Trophoblast cell (in vitro differentiated cells and primary cell): ENCODE data around the gene TRMT61A.

Experiments
- DNase-seq, 2 donors: peaks; one replicate each; pipeline ENCODE4 v3.0.0-alpha.2; 2016
- H2AFZ ChIP-seq: 2 replicates; pipeline ENCODE4 v1.6.1; 2013; ENCODE audit warnings: low read length, moderate library complexity, mild to moderate bottlenecking; ENCODE audit not compliant: insufficient read depth, poor library complexity
- H2AK5ac ChIP-seq: 2 replicates; pipeline ENCODE4 v1.6.1; 2013; ENCODE audit warnings: mild to moderate bottlenecking, low read length
- H2BK120ac ChIP-seq: 2 replicates; pipeline ENCODE4 v1.6.1; 2013; ENCODE audit warnings: low read length, mild to moderate bottlenecking, moderate library complexity; ENCODE audit not compliant: insufficient read depth, poor library complexity
- H2BK12ac ChIP-seq: 2 replicates; pipeline ENCODE4 v1.6.1; 2013; ENCODE audit warnings: mild to moderate bottlenecking, low read length, moderate library complexity
- H2BK5ac ChIP-seq: 2 replicates; pipeline ENCODE4 v1.6.1; 2013; ENCODE audit warnings: low read length, low read depth, moderate library complexity, mild to moderate bottlenecking; ENCODE audit not compliant: poor library complexity
- H3K14ac ChIP-seq: 2 replicates; pipeline ENCODE4 v1.6.1; 2013; ENCODE audit warnings: mild to moderate bottlenecking, low read length
- H3K18ac ChIP-seq: 2 replicates; pipeline ENCODE4 v1.6.1; 2013; ENCODE audit warnings: mild to moderate bottlenecking, low read length
- H3K23ac ChIP-seq: 2 replicates; pipeline ENCODE4 v1.6.1; 2013; ENCODE audit warnings: low read length
- H3K27ac ChIP-seq: 2 replicates; pipeline ENCODE4 v1.5.1; 2013; ENCODE audit warnings: low read depth, mild to moderate bottlenecking, inconsistent platforms, low read length, moderate library complexity
- H3K27me3 ChIP-seq: 2 replicates; pipeline ENCODE4 v1.6.1; 2013; ENCODE audit warnings: inconsistent platforms, mild to moderate bottlenecking, low read length, moderate library complexity; ENCODE audit not compliant: insufficient read depth
- H3K36me3 ChIP-seq, 2 experiments: 1 replicate in 1 of 2; 2 replicates in 1 of 2; pipeline ENCODE4 v1.6.1; 2013; ENCODE audit warnings: low read length in 2 of 2, mild to moderate bottlenecking in 2 of 2, moderate library complexity in 1 of 2; ENCODE audit not compliant: insufficient read depth in 2 of 2, control insufficient read depth in 1 of 2
- H3K4ac ChIP-seq: 2 replicates; pipeline ENCODE4 v1.6.1; 2013; ENCODE audit warnings: low read depth, mild to moderate bottlenecking, low read length, moderate library complexity
- H3K4me1 ChIP-seq, 2 experiments: 1 replicate in 1 of 2; 2 replicates in 1 of 2; pipeline ENCODE4 v1.6.1; 2013; ENCODE audit warnings: low read length in 2 of 2, mild to moderate bottlenecking in 2 of 2, moderate library complexity in 1 of 2; ENCODE audit not compliant: insufficient read depth in 2 of 2, control insufficient read depth in 1 of 2
- H3K4me2 ChIP-seq: 2 replicates; pipeline ENCODE4 v1.6.1; 2013; ENCODE audit warnings: inconsistent platforms, mild to moderate bottlenecking, low read length, moderate library complexity
- H3K4me3 ChIP-seq: 2 replicates; pipeline ENCODE4 v1.5.1; 2013; ENCODE audit warnings: mild to moderate bottlenecking, low read depth, low read length, inconsistent platforms
- H3K79me1 ChIP-seq: one replicate; pipeline ENCODE4 v1.6.1; 2013; ENCODE audit warnings: low read length
- H3K79me2 ChIP-seq: 2 replicates; pipeline ENCODE4 v1.6.1; 2013; ENCODE audit warnings: low read length, mild to moderate bottlenecking; ENCODE audit not compliant: control insufficient read depth, insufficient read depth, poor library complexity
- H3K9ac ChIP-seq: 2 replicates; pipeline ENCODE4 v1.6.1; 2013; ENCODE audit warnings: mild to moderate bottlenecking, low read length
- H3K9me3 ChIP-seq: 2 replicates; pipeline ENCODE4 v1.6.1; 2013; ENCODE audit warnings: low read depth, mild to moderate bottlenecking, control low read depth, inconsistent platforms, low read length; ENCODE audit not compliant: insufficient read depth
- H4K12ac ChIP-seq: 2 replicates; pipeline ENCODE4 v1.6.1; 2013; ENCODE audit warnings: low read depth, mild to moderate bottlenecking, low read length, moderate library complexity
- H4K8ac ChIP-seq: 2 replicates; pipeline ENCODE4 v1.6.1; 2013; ENCODE audit warnings: low read depth, mild to moderate bottlenecking, low read length, moderate library complexity
- H4K91ac ChIP-seq: one replicate; pipeline ENCODE4 v1.6.1; 2013; ENCODE audit warnings: low read depth, mild to moderate bottlenecking, low read length, moderate library complexity
- WGBS: extraction: QIAGEN DNeasy Blood & Tissue Kit; methylation state at CpG from one replicate; pipeline ENCODE4 v1.1.7; 2013; ENCODE audit warnings: missing lambda C conversion rate; ENCODE audit not compliant: insufficient read length, insufficient coverage; ENCODE audit errors: extremely low coverage; 5-methylcytosine and 5-hydroxymethylcytosine counted together

TRMT61A gene

DNA sequence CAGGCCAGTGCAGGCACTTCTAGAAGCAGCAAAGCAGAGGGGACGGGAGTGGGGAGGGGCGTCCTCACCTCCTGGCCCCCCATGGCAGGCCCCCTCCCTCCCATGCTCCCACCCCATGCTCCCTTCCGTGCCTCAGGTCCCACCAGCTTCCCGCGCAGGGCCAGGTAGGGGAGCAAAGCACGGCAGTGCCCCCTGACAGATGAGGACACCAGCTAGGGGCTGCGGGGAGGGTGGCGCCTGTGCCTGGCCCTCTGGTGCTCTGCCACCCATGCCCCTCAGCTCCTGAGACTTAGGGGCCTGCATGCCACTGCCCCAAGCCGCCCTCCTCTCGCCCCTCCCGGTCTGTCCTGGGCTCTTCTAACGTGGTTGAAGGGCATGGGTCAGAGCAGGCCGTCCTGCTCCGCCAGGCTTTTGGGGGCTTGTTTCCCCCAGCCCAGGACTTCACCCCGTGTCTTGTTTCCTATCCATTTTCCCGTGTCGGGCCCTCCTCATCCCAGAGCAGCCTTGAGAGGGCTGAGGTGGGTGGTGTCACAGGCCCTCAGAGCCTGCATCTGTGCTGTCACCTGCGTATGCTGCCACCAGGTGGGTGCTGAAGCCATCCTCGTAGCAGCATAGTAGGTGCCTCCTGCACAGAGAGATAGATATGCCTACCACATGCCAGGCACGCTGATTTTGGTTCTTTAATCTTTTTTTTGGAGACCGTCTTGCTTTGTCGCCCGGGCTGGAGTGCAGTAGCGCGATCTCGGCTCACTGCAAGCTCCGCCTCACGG, 10.2 kb downstream of the TRMT61A start:
- H2BK5ac ChIP-seq, result no peak overlapping the region
- peaks cover 7 to 9% of the 10 kb centered on the region in 2 experiments for H3K4me1 ChIP-seq
- no peak overlapping the region for H3K18ac ChIP-seq
- no peak overlapping the region for H3K4me2 ChIP-seq
- WGBS, result no CpG with 5 or more reads among the region's 28 CpGs
- no peak overlapping the region for H4K91ac ChIP-seq
- H3K23ac ChIP-seq, result no peak overlapping the region
- peaks cover 7 to 8% of the 10 kb centered on the region in 2 experiments for H3K36me3 ChIP-seq
- no peaks in the 10 kb centered on the region for H3K27me3 ChIP-seq
- no peak overlapping the region for H3K4me3 ChIP-seq
- H3K9ac ChIP-seq, result no peak overlapping the region
- no peak overlapping the region for H2AFZ ChIP-seq
- H2BK12ac ChIP-seq, result no peak overlapping the region
- no peak overlapping the region for H3K14ac ChIP-seq
- no peak overlapping the region for H2AK5ac ChIP-seq
- H4K8ac ChIP-seq, result no peak overlapping the region
- no peak overlapping the region for H3K27ac ChIP-seq
- DNase-seq, result peak in 1 of 2 donors; percentile 31
- H3K4ac ChIP-seq, result no peak overlapping the region
- H3K79me2 ChIP-seq, result no peaks in the 10 kb centered on the region
- no peak overlapping the region for H4K12ac ChIP-seq
- no peaks in the 10 kb centered on the region for H3K9me3 ChIP-seq
- H3K79me1 ChIP-seq, result no peaks in the 10 kb centered on the region
- no peak overlapping the region for H2BK120ac ChIP-seq

DNA sequence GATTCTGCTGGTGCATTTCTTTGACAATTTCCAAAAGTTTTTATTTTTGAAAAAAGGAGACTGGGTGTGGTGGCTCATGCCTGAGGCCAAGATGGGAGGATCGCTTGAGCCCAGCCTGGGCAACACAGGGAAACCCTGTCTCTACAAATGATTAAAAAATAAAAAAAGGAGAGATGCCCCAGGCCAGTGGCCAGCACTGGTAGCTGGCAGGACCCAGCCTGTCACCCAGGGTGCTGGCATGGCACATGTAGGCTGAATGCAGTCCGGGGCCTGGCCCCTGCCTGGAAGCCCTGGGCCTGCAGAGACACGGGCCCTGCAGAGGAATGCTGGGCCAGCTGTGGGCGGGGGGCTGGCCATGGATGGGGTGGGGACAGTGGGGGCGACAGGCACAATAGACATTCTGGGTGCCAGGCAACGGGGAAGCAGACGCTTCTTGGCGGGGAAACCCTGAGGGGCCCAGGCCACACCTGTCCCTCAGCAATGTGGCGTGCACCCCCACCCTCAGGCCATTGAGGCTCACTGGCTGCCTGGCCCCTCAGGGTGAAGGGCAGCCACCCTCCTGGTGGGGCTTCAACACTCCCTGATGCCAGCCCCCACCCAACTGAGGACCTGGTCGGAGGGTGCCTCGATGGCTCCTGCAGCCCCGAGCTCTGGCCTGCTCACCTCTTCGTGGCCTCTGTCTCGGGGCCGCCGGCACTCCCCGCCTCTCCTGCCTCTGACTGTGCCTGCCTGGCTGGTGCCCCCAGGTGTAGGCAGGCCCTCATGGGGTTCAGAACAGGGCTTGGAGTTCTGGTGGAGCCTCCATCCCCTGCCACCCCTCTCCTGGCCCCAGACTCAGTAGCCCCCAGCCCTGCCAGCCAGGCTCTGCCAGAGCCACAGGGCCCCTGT, 12.1 kb downstream of the TRMT61A start:
- peaks cover 7 to 9% of the 10 kb centered on the region in 2 experiments for H3K4me1 ChIP-seq
- no peak for DNase-seq
- no peak overlapping the region for H2BK12ac ChIP-seq
- H4K12ac ChIP-seq, result no peak overlapping the region
- no peaks in the 10 kb centered on the region for H3K79me2 ChIP-seq
- H3K4me2 ChIP-seq, result no peak overlapping the region
- no peaks in the 10 kb centered on the region for H3K27me3 ChIP-seq
- H3K14ac ChIP-seq, result no peak overlapping the region
- H3K4me3 ChIP-seq, result no peak overlapping the region
- H4K91ac ChIP-seq, result no peak overlapping the region
- no peak overlapping the region for H3K23ac ChIP-seq
- H3K4ac ChIP-seq, result no peak overlapping the region
- H2BK120ac ChIP-seq, result no peak overlapping the region
- H3K18ac ChIP-seq, result no peak overlapping the region
- no peaks in the 10 kb centered on the region for H3K36me3 ChIP-seq
- H3K9ac ChIP-seq, result no peak overlapping the region
- no peaks in the 10 kb centered on the region for H3K9me3 ChIP-seq
- no peak overlapping the region for H2AFZ ChIP-seq
- no peak overlapping the region for H4K8ac ChIP-seq
- H2BK5ac ChIP-seq, result no peak overlapping the region
- WGBS, result no CpG with 5 or more reads among the region's 17 CpGs
- no peak overlapping the region for H3K27ac ChIP-seq
- no peak overlapping the region for H2AK5ac ChIP-seq
- H3K79me1 ChIP-seq, result no peaks in the 10 kb centered on the region

GRCh38 chr14:103541709-103542604, 13.0 kb downstream of the TRMT61A start:
- Histone ChIP-seq H3K14ac (no peak overlapping the region), H4K12ac (no peak overlapping the region), H3K27me3 (no peaks in the 10 kb centered on the region), H3K36me3 (no peaks in the 10 kb centered on the region), H4K8ac (peak overlapping the region; percentile 2), H2AFZ (no peak overlapping the region), H3K79me1 (no peaks in the 10 kb centered on the region), H3K4me2 (peak overlapping the region; percentile 21), H3K4me3 (no peak overlapping the region), H3K23ac (no peak overlapping the region), H2BK12ac (no peak overlapping the region), H3K4ac (no peak overlapping the region), H4K91ac (peak overlapping the region; percentile 41), H2BK120ac (no peak overlapping the region), H3K4me1 (peaks cover 7 to 9% of the 10 kb centered on the region in 2 experiments), H3K9ac (no peak overlapping the region), H3K18ac (no peak overlapping the region), H3K79me2 (no peaks in the 10 kb centered on the region), H2AK5ac (no peak overlapping the region), H2BK5ac (no peak overlapping the region), H3K9me3 (no peaks in the 10 kb centered on the region), H3K27ac (no peak overlapping the region)
- no CpG with 5 or more reads among the region's 33 CpGs for WGBS
- DNase-seq, result no peak

GRCh38 chr14:103542605-103543088, 13.7 kb downstream of the TRMT61A start:
- Histone ChIP-seq H3K27ac (no peak overlapping the region), H3K79me2 (no peaks in the 10 kb centered on the region), H2BK120ac (no peak overlapping the region), H3K18ac (no peak overlapping the region), H4K12ac (no peak overlapping the region), H2BK12ac (no peak overlapping the region), H3K9me3 (no peaks in the 10 kb centered on the region), H3K4me1 (peaks cover 7 to 9% of the 10 kb centered on the region in 2 experiments), H3K79me1 (no peaks in the 10 kb centered on the region), H3K4ac (no peak overlapping the region), H3K23ac (no peak overlapping the region), H2AK5ac (no peak overlapping the region), H4K8ac (peak overlapping the region; percentile 37), H3K4me3 (no peak overlapping the region), H3K9ac (no peak overlapping the region), H4K91ac (peak overlapping the region; percentile 41), H3K4me2 (peak overlapping the region; percentile 21), H3K14ac (no peak overlapping the region), H3K36me3 (no peaks in the 10 kb centered on the region), H2BK5ac (no peak overlapping the region), H2AFZ (peak overlapping the region; percentile 21), H3K27me3 (no peaks in the 10 kb centered on the region)
- DNase-seq, result no peak
- no CpG with 5 or more reads among the region's 18 CpGs for WGBS
